PC-3 (cell line): Measurements from ENCODE around the gene COL19A1. TPM values are rescaled to one million over a fixed set of nuclear protein-coding genes. Genes with fewer than 3 reads are reported as not detected.

ENCODE experiments used
- ATAC-seq: fragments of 200-7000 bp; cut with Tn5 transposase; 2 replicates; pipeline ENCODE4 v1.9.1; 2020; ENCODE audit warnings: mild to moderate bottlenecking, moderate library complexity
- BruUV-seq: library from RNA; stranded (reverse); fragments of 400-500 nt; replicated peaks from 2 replicates; lab custom pipeline; 2021; lab: Mats Ljungman, UMichigan
- CTCF ChIA-PET: fragments of 300-600 bp; sonication (Branson Sonifier 250); formaldehyde crosslinking; loops from one replicate; lab custom pipeline; 2022; ENCODE audit warnings: antibody characterized with exemption; lab: Charles Lee
- POLR2A ChIA-PET: fragments of 300-600 bp; sonication (Branson Sonifier 250); formaldehyde crosslinking; loops from one replicate; lab custom pipeline; 2022; ENCODE audit warnings: antibody characterized with exemption; ENCODE audit not compliant: unreplicated experiment; lab: Charles Lee
- DNase-seq: peaks from one replicate; pipeline ENCODE4 v3.0.0-alpha.2; 2015
- H2AFZ ChIP-seq: fragments of 300-600 bp; sonication (generic); 2 replicates; pipeline ENCODE4 v1.6.0; 2016; ENCODE audit warnings: antibody characterized with exemption, low read length
- H3F3A ChIP-seq: fragments of 300-600 bp; sonication (generic); one replicate; pipeline ENCODE4 v1.6.0; 2017; ENCODE audit warnings: antibody characterized with exemption, low read length, control low read depth, mild to moderate bottlenecking; ENCODE audit not compliant: unreplicated experiment
- H3K27ac ChIP-seq: fragments of 300-600 bp; sonication (generic); 2 replicates; pipeline ENCODE4 v1.5.1; 2016; ENCODE audit warnings: mild to moderate bottlenecking, low read length
- H3K27me3 ChIP-seq: fragments of 300-600 bp; sonication (generic); 2 replicates; pipeline ENCODE4 v1.6.1; 2016; ENCODE audit warnings: low read length, mixed read lengths
- H3K36me3 ChIP-seq: fragments of 300-600 bp; sonication (generic); 2 replicates; pipeline ENCODE4 v1.6.1; 2016; ENCODE audit warnings: low read depth, mixed run types, low read length, mixed read lengths
- H3K4me1 ChIP-seq: fragments of 300-600 bp; sonication (generic); 2 replicates; pipeline ENCODE4 v1.5.1; 2016; ENCODE audit warnings: low read length; ENCODE audit not compliant: insufficient read depth
- H3K4me2 ChIP-seq: fragments of 300-600 bp; sonication (generic); 2 replicates; pipeline ENCODE4 v1.6.0; 2016; ENCODE audit warnings: low read length
- H3K4me3 ChIP-seq: fragments of 300-600 bp; sonication (generic); 2 replicates; pipeline ENCODE4 v1.5.1; 2016; ENCODE audit warnings: mild to moderate bottlenecking, low read length, mixed read lengths
- H3K79me2 ChIP-seq: fragments of 300-600 bp; sonication (generic); 2 replicates; pipeline ENCODE4 v1.6.1; 2017; ENCODE audit warnings: low read length, mixed read lengths
- H3K9ac ChIP-seq: fragments of 300-600 bp; sonication (generic); 2 replicates; pipeline ENCODE4 v1.6.0; 2016; ENCODE audit warnings: mild to moderate bottlenecking, low read length
- H3K9me2 ChIP-seq: fragments of 300-600 bp; sonication (generic); replicated peaks from 2 replicates; pipeline ENCODE4 v1.6.1; 2016; ENCODE audit warnings: mixed run types, low read length, mixed read lengths
- H3K9me3 ChIP-seq: fragments of 300-600 bp; sonication (generic); 2 replicates; pipeline ENCODE4 v1.6.1; 2016; ENCODE audit warnings: low read length, mixed read lengths
- H4K20me1 ChIP-seq: fragments of 300-600 bp; sonication (generic); 2 replicates; pipeline ENCODE4 v1.6.1; 2016; ENCODE audit warnings: low read length, mixed read lengths
- EZH2 ChIP-seq: fragments of 300-600 bp; sonication (generic); IDR thresholded peaks from one replicate; pipeline ENCODE4 v1.6.1; 2017; ENCODE audit warnings: antibody characterized with exemption, mild to moderate bottlenecking, low read length; ENCODE audit not compliant: unreplicated experiment
- EZH2phosphoT487 ChIP-seq: fragments of 300-600 bp; sonication (generic); IDR thresholded peaks from 2 replicates; pipeline ENCODE4 v1.6.1; 2018; ENCODE audit warnings: mild to moderate bottlenecking, antibody characterized with exemption, low read length, borderline replicate concordance
- intact Hi-C: fragments of 100-400 bp; cut with micrococcal nuclease; formaldehyde crosslinking; loops from 2 replicates; pipeline ENCODE4 v1.9.0; 2023
- total RNA-seq: library from RNA; depleted of rRNA; stranded (reverse); fragments of >200 nt; gene quantifications from 2 replicates; pipeline ENCODE4 v1.2.3, GENCODE V29; 2014
- TF ChIP-seq, protein P1 (sequence below): fragments of 300-600 bp; sonication (generic); conservative IDR thresholded peaks from 2 replicates; pipeline ENCODE4 v1.5.1; 2017; ENCODE audit warnings: antibody characterized with exemption, low read depth, mild to moderate bottlenecking, low read length

COL19A1 gene
- total RNA-seq, 1 experiment from 2014 or later, result not detected

DNA sequence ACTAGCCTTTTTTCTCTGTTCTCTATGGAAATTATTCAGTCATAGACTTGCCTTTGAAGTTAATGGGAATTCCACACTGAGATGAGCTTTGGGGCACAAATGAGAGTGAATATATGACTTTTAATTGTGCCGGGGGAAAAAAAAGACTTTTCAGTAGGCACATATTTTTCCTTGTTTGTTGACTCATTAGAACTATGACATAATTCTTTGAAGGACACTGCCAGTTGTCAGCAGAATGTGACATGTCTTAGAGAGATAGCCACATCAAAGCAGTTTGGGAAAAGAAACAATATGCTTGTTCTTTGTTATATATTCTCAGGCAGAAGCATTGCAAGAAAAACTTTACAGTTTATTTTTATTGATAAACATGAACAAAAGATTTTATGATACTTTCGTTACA is 298.2 kb downstream of the COL19A1 start:
- Histone ChIP-seq H3K9me3 (no peaks in the 10 kb centered on the region), H3K79me2 (no peaks in the 10 kb centered on the region), H3K4me1 (no peaks in the 10 kb centered on the region), H3K27me3 (peaks cover 21% of the 10 kb centered on the region; the same call in 1 of the 2 replicates), H3K9me2 (no peaks in the 10 kb centered on the region), H3K4me2 (no peak overlapping the region), H4K20me1 (no peaks in the 10 kb centered on the region), H3K36me3 (no peaks in the 10 kb centered on the region), H3K9ac (no peak overlapping the region), H3F3A (no peaks in the 10 kb centered on the region), H3K27ac (no peak overlapping the region), H2AFZ (no peak overlapping the region), H3K4me3 (no peak overlapping the region)
- ATAC-seq (no peak), DNase-seq (no peak)
- intact Hi-C loops, result no loop called here
- TF ChIP-seq, protein P1, sequence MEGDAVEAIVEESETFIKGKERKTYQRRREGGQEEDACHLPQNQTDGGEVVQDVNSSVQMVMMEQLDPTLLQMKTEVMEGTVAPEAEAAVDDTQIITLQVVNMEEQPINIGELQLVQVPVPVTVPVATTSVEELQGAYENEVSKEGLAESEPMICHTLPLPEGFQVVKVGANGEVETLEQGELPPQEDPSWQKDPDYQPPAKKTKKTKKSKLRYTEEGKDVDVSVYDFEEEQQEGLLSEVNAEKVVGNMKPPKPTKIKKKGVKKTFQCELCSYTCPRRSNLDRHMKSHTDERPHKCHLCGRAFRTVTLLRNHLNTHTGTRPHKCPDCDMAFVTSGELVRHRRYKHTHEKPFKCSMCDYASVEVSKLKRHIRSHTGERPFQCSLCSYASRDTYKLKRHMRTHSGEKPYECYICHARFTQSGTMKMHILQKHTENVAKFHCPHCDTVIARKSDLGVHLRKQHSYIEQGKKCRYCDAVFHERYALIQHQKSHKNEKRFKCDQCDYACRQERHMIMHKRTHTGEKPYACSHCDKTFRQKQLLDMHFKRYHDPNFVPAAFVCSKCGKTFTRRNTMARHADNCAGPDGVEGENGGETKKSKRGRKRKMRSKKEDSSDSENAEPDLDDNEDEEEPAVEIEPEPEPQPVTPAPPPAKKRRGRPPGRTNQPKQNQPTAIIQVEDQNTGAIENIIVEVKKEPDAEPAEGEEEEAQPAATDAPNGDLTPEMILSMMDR, result no peak
- TF ChIP-seq EZH2, result no peak
- TF ChIP-seq EZH2phosphoT487, result no peak
- ChIA-PET POLR2A (no interaction called here), CTCF (no interaction called here)
- no TSS peak for BruUV-seq

DNA sequence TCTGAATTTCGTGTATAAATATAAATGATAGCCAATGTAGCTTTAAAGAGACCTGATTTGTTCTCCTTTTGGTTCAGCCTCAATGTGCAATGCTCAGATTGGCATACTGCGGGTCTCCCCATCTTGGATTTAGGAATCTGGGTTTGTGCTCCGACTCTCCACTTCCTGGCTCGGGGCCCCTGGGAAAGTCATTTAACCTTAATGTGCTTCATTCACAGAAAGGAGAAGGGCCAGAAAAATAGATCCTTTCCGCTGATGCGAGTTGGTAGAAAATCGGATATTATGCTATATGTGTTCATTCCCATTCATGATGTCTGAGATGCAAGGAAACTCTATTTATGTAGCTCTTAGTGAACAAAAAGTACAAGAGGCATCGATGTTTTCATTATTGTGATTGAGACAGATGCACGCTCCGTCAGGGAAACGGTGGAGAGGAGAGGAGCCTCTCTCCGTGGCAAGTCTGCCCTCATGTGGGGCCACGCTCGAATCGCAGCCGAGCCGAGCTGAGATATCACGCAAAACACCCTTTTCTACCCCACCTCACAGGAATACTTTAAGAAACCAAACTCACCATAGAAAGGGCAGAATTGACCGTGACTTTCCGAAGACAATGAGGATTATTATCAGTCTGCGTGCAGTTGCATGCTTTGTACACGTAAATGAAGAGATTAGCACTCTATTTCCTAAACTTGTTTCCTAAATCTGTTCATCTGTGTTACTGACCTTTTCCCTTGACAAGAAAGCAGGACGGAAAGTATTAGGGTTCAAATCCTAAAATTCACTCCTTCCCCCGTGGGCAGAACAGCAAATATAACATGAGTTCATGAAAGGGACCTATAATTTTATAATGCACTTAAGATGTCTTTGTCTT is 300.0 kb downstream of the COL19A1 start:
- H3K4me1 ChIP-seq, result no peaks in the 10 kb centered on the region
- CTCF ChIA-PET, result no interaction called here
- H3F3A ChIP-seq, result no peaks in the 10 kb centered on the region
- H3K79me2 ChIP-seq, result no peaks in the 10 kb centered on the region
- peak; percentile 90 for ATAC-seq
- H3K9me2 ChIP-seq, result no peaks in the 10 kb centered on the region
- TF ChIP-seq, protein P1, result peak; percentile 67
- TF ChIP-seq EZH2, result no peak
- H3K36me3 ChIP-seq, result no peaks in the 10 kb centered on the region
- H4K20me1 ChIP-seq, result no peaks in the 10 kb centered on the region
- BruUV-seq, result no TSS peak
- POLR2A ChIA-PET, result no interaction called here
- H3K4me3 ChIP-seq, result peak overlapping the region; percentile 47; the same call in 1 of the 2 replicates
- no peak overlapping the region for H3K9ac ChIP-seq
- peak; percentile 52 for DNase-seq
- no peaks in the 10 kb centered on the region for H3K9me3 ChIP-seq
- peak overlapping the region; percentile 75 for H3K4me2 ChIP-seq
- peak overlapping the region; percentile 65 for H2AFZ ChIP-seq
- H3K27ac ChIP-seq, result no peak overlapping the region
- intact Hi-C loops, result no loop called here
- H3K27me3 ChIP-seq, result peaks cover 21% of the 10 kb centered on the region; the same call in 1 of the 2 replicates
